Peyer's patch (tissue), 4 donors: ENCODE measurements around the gene VAPA.

Source experiments
- CTCF ChIP-seq, 6 experiments: fragments of 450-650 bp in 4 of 6; fragments of 200-600 bp in 2 of 6; sonication (generic) in 1 of 6; IDR thresholded peaks; one replicate each; pipeline ENCODE4 v1.5.1; 2017 to 2019; ENCODE audit warnings: antibody characterized with exemption in 6 of 6, mild to moderate bottlenecking in 3 of 6, moderate library complexity in 1 of 6
- POLR2A ChIP-seq, 2 donors: fragments of 450-650 bp; IDR thresholded peaks; one replicate each; pipeline ENCODE4 v1.5.1; 2017; ENCODE audit warnings: antibody characterized with exemption in 2 of 2, mild to moderate bottlenecking in 2 of 2, moderate library complexity in 2 of 2

- no peak for TF ChIP-seq CTCF (IDR thresholded peaks at IDR 0.05)
- no peak for TF ChIP-seq POLR2A (IDR thresholded peaks at IDR 0.05)
Measured at GRCh38 chr18:9998330-9998729, 84.5 kb downstream of the VAPA start.
